ENCODE results near the gene EMSY. TPM values are rescaled to one million over a fixed set of nuclear protein-coding genes. Genes with fewer than 3 reads are reported as not detected.

The EMSY gene
- total and polyA plus RNA-seq, 2 donors (not counting 3 experiments of a cell fraction or from before 2014, with no cell fraction given): 18.3 to 25.7 TPM

DNA sequence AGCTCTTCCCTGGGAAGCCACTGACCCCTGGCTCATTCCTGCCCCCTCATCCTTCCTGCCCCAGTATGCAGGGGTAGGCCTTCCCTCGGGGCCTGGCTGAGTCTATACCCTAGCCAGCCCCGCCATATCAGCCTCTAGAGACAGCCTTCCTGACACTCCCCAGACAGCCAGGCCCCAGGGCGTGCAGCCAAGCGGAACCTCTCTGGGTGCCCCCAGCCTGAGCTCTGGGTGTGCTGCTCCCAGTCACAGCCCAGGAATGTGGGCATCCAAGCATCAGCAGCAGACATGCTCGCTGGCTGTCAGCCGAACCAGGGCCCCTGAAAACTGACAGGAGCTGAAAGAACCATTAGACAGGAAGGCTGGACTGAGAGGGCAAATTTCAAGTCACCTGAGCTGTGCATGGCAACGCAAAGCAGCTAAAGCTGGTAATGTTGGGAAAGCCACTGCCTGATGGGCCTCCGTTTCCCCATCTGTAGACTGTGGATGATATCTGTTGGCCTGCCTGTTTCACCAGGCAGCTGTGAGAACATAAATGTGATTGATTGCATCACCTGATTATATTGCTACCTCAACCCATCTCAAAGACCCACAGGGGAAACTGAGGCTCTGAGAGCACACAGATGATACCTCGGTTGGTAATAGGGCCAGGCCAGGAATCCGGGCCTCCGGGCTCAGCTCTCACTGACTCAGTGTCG, 132.6 kb downstream of the EMSY start:
- Histone ChIP-seq H4K20me1 (replicated peaks; ENCODE audit: control insufficient read depth, extremely low read depth, insufficient read depth, low read length) (no peaks in the 10 kb centered on the region), H3K4me3 (replicated peaks in 1 of 3; ENCODE audit: insufficient read depth in 1 of 3, low read depth in 1 of 3, low read length in 3 of 3) (no peak overlapping the region), H3K9me1 (replicated peaks; ENCODE audit: control insufficient read depth, extremely low read depth, insufficient read depth, low read length) (no peaks in the 10 kb centered on the region), H3K79me2 (ENCODE audit: control insufficient read depth, insufficient read depth, low read length) (no peaks in the 10 kb centered on the region), H3K27me3 (ENCODE audit: control insufficient read depth in 2 of 2, insufficient read depth in 2 of 2, low read length in 2 of 2) (no peaks in the 10 kb centered on the region), H3K4me1 (ENCODE audit: control insufficient read depth, extremely low read depth, insufficient read depth, low read length) (peaks cover 39% of the 10 kb centered on the region), H3K36me3 (ENCODE audit: control insufficient read depth in 2 of 2, extremely low read depth in 1 of 2, insufficient read depth in 2 of 2, low read length in 2 of 2) (no peaks in the 10 kb centered on the region), H2AFZ (ENCODE audit: low read depth, low read length) (peak overlapping the region; percentile 23), H3K9me3 (replicated peaks; ENCODE audit: control insufficient read depth, insufficient read depth, low read length) (no peaks in the 10 kb centered on the region), H3K9ac (replicated peaks; ENCODE audit: extremely low read depth, insufficient read depth, low read length) (peak overlapping the region; percentile 43), H3K27ac (ENCODE audit: insufficient read depth, low read depth, low read length) (peak overlapping the region; percentile 85), H3K4me2 (ENCODE audit: insufficient read depth, low read length) (peak overlapping the region; percentile 2)
- TF ChIP-seq POLR2AphosphoS5 (IDR thresholded peaks at IDR 0.05; ENCODE audit: insufficient read depth, low read depth, low read length) (peak; percentile 70), FOS (IDR thresholded peaks at IDR 0.05; ENCODE audit: borderline replicate concordance, insufficient read depth, low read length) (peak; percentile 49), EZH2 (IDR thresholded peaks at IDR 0.05; ENCODE audit: borderline replicate concordance, low read depth, low read length, severe bottlenecking) (no peak)
- DNase-seq (ENCODE audit: low read depth, low spot score): peak; percentile 71
- no TSS peak for BruUV-seq (replicated peaks)
- dilution Hi-C loops (cut with MboI; ENCODE audit: extremely low pct_ligation_motif_present, low sequenced_read_pairs) (no loop called here), intact Hi-C loops (cut with micrococcal nuclease) (no loop called here)
- no peak for FAIRE-seq
- ChIA-PET CTCF (interaction anchor here (0.9 to 5.5 kb wide), 15 partner anchors 8 to 105 kb away, joined by 3 to 134 read pairs (median 6); partner anchors contain the start of gene LRRC32), POLR2A (interaction anchor here (1.7 to 3.0 kb wide), 2 partner anchors 11 to 52 kb away, joined by 3 to 14 read pairs; no protein-coding TSS in a partner anchor)

DNA sequence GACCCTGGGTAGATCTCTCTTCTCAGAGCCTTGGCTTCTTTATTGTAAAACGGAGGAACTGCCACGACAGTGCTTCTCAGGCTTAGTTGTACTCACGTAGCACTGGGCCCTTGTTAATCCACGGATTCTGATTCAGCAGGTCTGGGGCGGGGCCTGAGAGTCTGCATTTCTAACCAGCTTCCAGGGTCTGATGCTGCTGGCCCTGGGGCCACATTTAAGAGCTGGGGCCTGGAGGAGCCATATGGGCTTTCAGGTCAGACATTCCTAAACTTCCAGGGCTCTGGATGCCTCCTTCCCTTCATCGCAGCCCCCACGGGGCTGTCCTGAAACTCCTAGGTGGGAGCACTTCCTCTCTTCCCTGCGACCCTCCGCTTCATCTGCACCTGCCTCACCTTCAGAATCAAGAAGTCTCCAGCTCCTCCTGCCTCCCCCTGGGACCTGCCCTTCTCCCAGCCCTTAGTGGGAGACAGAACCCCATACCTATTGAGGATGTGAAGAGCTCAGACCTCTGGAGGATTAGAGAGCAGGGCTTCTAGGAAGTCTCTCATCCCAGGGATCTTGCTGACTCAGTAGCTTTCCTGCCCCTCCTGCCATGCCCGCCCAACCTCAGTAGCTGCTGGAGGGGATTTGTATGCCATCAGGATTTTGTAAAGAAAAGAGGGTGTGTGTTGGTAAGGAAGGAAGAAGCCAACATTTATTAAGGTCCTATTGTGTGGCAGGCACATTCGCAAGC, 133.3 kb downstream of the EMSY start:
- TSS peak; percentile 50 for BruUV-seq (replicated peaks)
- Histone ChIP-seq H3K4me1 (ENCODE audit: control insufficient read depth, extremely low read depth, insufficient read depth, low read length) (peaks cover 39% of the 10 kb centered on the region), H3K4me2 (ENCODE audit: insufficient read depth, low read length) (peak overlapping the region; percentile 16), H3K9me3 (replicated peaks; ENCODE audit: control insufficient read depth, insufficient read depth, low read length) (no peaks in the 10 kb centered on the region), H3K27ac (ENCODE audit: insufficient read depth, low read depth, low read length) (peak overlapping the region; percentile 85), H3K79me2 (ENCODE audit: control insufficient read depth, insufficient read depth, low read length) (no peaks in the 10 kb centered on the region), H3K36me3 (ENCODE audit: control insufficient read depth in 2 of 2, extremely low read depth in 1 of 2, insufficient read depth in 2 of 2, low read length in 2 of 2) (no peaks in the 10 kb centered on the region), H3K9ac (replicated peaks; ENCODE audit: extremely low read depth, insufficient read depth, low read length) (peak overlapping the region; percentile 43), H3K9me1 (replicated peaks; ENCODE audit: control insufficient read depth, extremely low read depth, insufficient read depth, low read length) (no peaks in the 10 kb centered on the region), H4K20me1 (replicated peaks; ENCODE audit: control insufficient read depth, extremely low read depth, insufficient read depth, low read length) (no peaks in the 10 kb centered on the region), H3K4me3 (replicated peaks in 1 of 3; ENCODE audit: insufficient read depth in 1 of 3, low read depth in 1 of 3, low read length in 3 of 3) (no peak overlapping the region), H3K27me3 (ENCODE audit: control insufficient read depth in 2 of 2, insufficient read depth in 2 of 2, low read length in 2 of 2) (no peaks in the 10 kb centered on the region), H2AFZ (ENCODE audit: low read depth, low read length) (peak overlapping the region; percentile 47)
- intact Hi-C loops (cut with micrococcal nuclease) (loop anchor here (1.0 kb wide), 1 partner anchor 27 kb away; no protein-coding TSS in a partner anchor), dilution Hi-C loops (cut with MboI; ENCODE audit: extremely low pct_ligation_motif_present, low sequenced_read_pairs) (no loop called here)
- POLR2A ChIA-PET: interaction anchor here (1.0 to 3.0 kb wide), 4 partner anchors 10 to 92 kb away, joined by 3 to 14 read pairs (median 6); no protein-coding TSS in a partner anchor
- CTCF ChIA-PET: interaction anchor here (0.9 to 5.5 kb wide), 22 partner anchors 8 to 340 kb away, joined by 3 to 134 read pairs (median 6); partner anchors contain the start of gene LRRC32
- no peak for DNase-seq (ENCODE audit: low read depth, low spot score)
- FAIRE-seq: peak; percentile 95
- peak; percentile 27 for TF ChIP-seq JUN (IDR thresholded peaks at IDR 0.05; ENCODE audit: borderline replicate concordance, insufficient read depth, insufficient read length, low read depth)
- TF ChIP-seq MAX (IDR thresholded peaks at IDR 0.05; ENCODE audit: insufficient read depth, insufficient read length): no peak
- TF ChIP-seq MYC (IDR thresholded peaks at IDR 0.05; ENCODE audit: low read depth, low read length): no peak
- TF ChIP-seq POLR2A (IDR thresholded peaks at IDR 0.05; ENCODE audit: low read depth, low read length): no peak
- TF ChIP-seq POLR2AphosphoS5 (IDR thresholded peaks at IDR 0.05; ENCODE audit: insufficient read depth, low read depth, low read length): no peak
- no peak for TF ChIP-seq EZH2 (IDR thresholded peaks at IDR 0.05; ENCODE audit: borderline replicate concordance, low read depth, low read length, severe bottlenecking)
- no peak for TF ChIP-seq FOS (IDR thresholded peaks at IDR 0.05; ENCODE audit: borderline replicate concordance, insufficient read depth, low read length)
- no peak for TF ChIP-seq GATA2 (IDR thresholded peaks at IDR 0.05; ENCODE audit: insufficient read depth, insufficient read length, low read depth, low read length)

All from endothelial cell of umbilical vein (primary cell).